ENCODE data around the gene TGFBR3. TPM values are rescaled to one million over a fixed set of nuclear protein-coding genes. Genes with fewer than 3 reads are reported as not detected.

Gene TGFBR3
- total RNA-seq, 1 donor from 2014 or later = 4.9 TPM

DNA sequence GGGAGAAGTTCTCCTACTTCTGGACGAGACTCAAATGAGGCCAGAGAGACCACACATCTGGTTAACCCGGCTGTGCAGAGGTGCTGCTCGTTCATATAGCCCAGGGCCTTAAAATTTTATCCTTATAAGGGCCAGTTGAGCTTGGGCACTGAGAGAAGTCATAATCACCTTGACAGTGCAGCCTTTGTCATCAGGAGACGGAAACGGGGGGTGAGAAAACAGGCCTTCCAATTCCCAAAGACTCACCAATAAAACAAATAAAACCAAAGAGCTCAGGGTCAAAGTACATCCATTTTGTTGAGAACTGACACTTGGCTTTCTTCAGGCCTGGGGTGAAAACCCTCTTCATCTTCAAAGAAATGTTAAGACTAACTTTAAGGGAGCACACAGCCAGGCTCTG lies 167.1 kb downstream of the TGFBR3 start:
- Mint-ChIP-seq H3K4me3 (ENCODE audit: low read depth) (no peak overlapping the region), H3K4me1 (ENCODE audit: low read depth) (peaks cover 7% of the 10 kb centered on the region), H3K27me3 (no peaks in the 10 kb centered on the region), H3K27ac (no peak overlapping the region), H3K36me3 (ENCODE audit: insufficient read depth) (peaks cover 9% of the 10 kb centered on the region), H3K9me3 (ENCODE audit: low read depth) (no peaks in the 10 kb centered on the region)
- no peak for DNase-seq (ENCODE audit: low spot score, unreplicated experiment)
- TF ChIP-seq, protein P1, sequence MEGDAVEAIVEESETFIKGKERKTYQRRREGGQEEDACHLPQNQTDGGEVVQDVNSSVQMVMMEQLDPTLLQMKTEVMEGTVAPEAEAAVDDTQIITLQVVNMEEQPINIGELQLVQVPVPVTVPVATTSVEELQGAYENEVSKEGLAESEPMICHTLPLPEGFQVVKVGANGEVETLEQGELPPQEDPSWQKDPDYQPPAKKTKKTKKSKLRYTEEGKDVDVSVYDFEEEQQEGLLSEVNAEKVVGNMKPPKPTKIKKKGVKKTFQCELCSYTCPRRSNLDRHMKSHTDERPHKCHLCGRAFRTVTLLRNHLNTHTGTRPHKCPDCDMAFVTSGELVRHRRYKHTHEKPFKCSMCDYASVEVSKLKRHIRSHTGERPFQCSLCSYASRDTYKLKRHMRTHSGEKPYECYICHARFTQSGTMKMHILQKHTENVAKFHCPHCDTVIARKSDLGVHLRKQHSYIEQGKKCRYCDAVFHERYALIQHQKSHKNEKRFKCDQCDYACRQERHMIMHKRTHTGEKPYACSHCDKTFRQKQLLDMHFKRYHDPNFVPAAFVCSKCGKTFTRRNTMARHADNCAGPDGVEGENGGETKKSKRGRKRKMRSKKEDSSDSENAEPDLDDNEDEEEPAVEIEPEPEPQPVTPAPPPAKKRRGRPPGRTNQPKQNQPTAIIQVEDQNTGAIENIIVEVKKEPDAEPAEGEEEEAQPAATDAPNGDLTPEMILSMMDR (IDR thresholded peaks at IDR 0.05; ENCODE audit: unreplicated experiment) = no peak

DNA sequence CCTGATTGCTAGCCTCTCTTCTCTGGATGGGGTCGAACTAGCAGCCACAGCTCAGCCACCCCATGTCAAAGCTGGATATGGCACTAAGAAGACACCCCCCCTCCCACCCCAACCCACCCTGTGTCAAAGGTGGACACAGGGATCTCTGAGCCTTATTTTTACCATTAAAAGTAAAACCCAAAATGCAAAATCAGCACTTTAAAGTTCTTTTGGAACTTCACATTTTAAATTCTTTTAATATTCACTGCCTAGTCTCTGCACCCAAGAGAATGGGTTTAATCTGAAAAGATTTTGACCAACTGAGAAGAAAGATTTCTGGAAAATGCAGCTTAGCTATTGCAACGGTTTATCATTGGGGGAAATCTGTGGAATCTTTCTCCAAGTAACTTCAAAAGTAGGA lies 167.6 kb downstream of the TGFBR3 start:
- peaks cover 9% of the 10 kb centered on the region for H3K36me3 Mint-ChIP-seq (ENCODE audit: insufficient read depth)
- H3K4me1 Mint-ChIP-seq (ENCODE audit: low read depth) = peaks cover 7% of the 10 kb centered on the region
- no peaks in the 10 kb centered on the region for H3K9me3 Mint-ChIP-seq (ENCODE audit: low read depth)
- no peak overlapping the region for H3K27ac Mint-ChIP-seq
- H3K4me3 Mint-ChIP-seq (ENCODE audit: low read depth) = no peak overlapping the region
- TF ChIP-seq, protein P1 (IDR thresholded peaks at IDR 0.05; ENCODE audit: unreplicated experiment) = no peak
- H3K27me3 Mint-ChIP-seq = no peaks in the 10 kb centered on the region
- no peak for DNase-seq (ENCODE audit: low spot score, unreplicated experiment)

DNA sequence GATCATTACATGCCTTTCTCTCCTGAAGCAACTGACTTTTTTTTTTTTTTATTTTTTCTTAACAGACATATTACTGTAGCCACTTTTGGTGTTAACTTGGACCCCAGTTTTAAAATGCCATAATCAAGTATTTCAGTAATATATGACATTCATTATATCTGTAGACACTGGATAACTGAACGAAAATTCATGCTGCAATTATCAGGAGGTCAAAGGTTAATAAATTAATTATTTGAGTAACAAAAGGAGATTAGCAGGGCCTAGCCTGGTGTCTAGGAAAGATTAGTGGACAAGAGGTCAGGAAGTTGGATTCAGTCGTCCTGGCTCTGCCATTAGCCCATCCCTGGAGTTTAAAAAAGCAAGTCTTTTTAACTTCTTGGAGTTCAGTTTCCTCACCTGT lies 168.1 kb downstream of the TGFBR3 start:
- peaks cover 7% of the 10 kb centered on the region for H3K4me1 Mint-ChIP-seq (ENCODE audit: low read depth)
- H3K4me3 Mint-ChIP-seq (ENCODE audit: low read depth) = no peak overlapping the region
- H3K27me3 Mint-ChIP-seq = no peaks in the 10 kb centered on the region
- H3K36me3 Mint-ChIP-seq (ENCODE audit: insufficient read depth) = peaks cover 9% of the 10 kb centered on the region
- TF ChIP-seq, protein P1 (IDR thresholded peaks at IDR 0.05; ENCODE audit: unreplicated experiment) = no peak
- no peak overlapping the region for H3K27ac Mint-ChIP-seq
- DNase-seq (ENCODE audit: low spot score, unreplicated experiment) = no peak
- no peaks in the 10 kb centered on the region for H3K9me3 Mint-ChIP-seq (ENCODE audit: low read depth)

DNA sequence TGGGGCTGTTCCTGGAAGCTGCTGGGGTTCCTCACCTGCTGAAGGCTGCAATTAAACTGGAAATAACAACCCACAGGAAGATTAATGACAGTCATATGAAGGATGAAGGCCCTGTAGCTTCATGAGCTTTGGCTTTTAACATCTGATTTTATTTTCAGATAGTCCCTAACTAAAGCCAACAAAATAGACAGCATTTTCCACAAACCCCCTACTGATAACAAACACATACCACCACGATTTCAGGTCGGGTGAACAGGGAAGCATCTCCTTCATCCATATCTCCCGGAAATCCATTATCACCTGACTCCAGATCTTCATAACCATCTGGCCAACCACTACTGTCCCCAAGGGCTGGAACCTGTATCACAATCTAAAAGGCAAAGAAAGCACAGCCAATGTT lies 169.6 kb downstream of the TGFBR3 start:
- Mint-ChIP-seq H3K27me3 (no peaks in the 10 kb centered on the region), H3K9me3 (ENCODE audit: low read depth) (no peaks in the 10 kb centered on the region), H3K4me1 (ENCODE audit: low read depth) (peaks cover 7% of the 10 kb centered on the region), H3K4me3 (ENCODE audit: low read depth) (no peak overlapping the region), H3K36me3 (ENCODE audit: insufficient read depth) (peaks cover 5% of the 10 kb centered on the region), H3K27ac (no peak overlapping the region)
- DNase-seq (ENCODE audit: low spot score, unreplicated experiment) = no peak
- TF ChIP-seq, protein P1 (IDR thresholded peaks at IDR 0.05; ENCODE audit: unreplicated experiment) = no peak

DNA sequence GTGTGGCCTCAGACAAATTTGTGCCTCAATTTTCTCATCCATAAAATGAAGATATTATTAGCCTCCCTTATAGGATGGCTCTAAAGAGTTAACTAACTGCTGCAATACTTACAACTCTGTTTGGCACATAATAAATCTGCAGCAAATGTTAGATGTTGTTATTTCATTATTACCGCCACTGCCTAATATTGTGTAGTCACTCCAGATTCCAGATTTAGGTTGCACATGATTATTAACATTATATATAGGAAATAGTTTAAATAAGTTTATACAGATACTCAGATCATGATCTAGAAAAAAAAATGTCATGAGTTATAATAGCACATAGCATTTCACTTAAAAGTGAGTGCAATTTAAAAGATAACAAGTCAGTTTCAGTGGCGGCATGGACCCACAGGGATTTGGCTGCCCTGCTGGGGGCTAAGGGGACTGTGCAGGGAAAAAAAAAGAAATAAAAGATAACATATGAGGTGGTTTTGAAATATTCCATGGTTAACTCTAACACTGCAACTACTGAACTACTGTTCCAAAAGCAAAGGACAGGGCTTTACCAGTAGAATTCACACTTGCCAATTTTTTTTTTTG lies 170.4 kb downstream of the TGFBR3 start:
- Mint-ChIP-seq H3K9me3 (ENCODE audit: low read depth) (no peaks in the 10 kb centered on the region), H3K27ac (no peak overlapping the region), H3K4me1 (ENCODE audit: low read depth) (peaks cover 7% of the 10 kb centered on the region), H3K27me3 (no peaks in the 10 kb centered on the region), H3K36me3 (ENCODE audit: insufficient read depth) (peaks cover 5% of the 10 kb centered on the region), H3K4me3 (ENCODE audit: low read depth) (no peak overlapping the region)
- DNase-seq (ENCODE audit: low spot score, unreplicated experiment) = no peak
- TF ChIP-seq, protein P1 (IDR thresholded peaks at IDR 0.05; ENCODE audit: unreplicated experiment) = no peak

Data from progenitor cell of endocrine pancreas (in vitro differentiated cells).